ENCODE results near the gene TIMM29.

DNA sequence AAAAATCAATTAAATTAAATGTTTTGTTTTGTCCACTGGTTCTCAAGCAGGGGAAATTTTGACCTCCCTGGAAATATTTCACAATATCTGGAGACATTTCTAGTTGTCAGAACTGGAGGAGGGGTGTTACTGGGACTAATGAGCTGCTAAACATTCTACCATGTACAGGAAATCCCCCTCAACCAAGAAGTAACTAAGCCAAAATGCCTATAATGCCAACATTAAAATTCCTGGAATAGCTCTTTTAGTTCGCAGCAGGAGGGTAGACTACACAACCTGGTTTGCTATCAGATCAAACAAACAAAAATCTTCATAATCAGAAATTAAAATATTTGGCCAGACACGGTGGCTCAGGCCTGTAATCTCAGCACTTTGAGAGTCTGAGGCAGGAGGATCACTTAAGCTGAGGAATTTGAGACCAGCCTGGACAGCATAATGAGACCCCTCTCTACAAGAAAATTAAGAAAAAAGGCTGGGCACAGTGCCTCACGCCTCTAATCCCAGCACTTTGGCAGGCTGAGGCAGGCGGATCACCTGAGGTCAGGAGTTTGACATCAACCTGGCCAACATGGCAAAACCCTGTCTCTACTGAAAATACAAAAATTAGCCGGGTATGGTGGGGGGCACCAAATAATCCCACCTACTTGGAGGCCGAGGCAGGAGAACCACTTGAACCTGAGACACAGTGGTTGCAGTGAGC is 18.5 kb downstream of the TIMM29 start:
- TF ChIP-seq, protein P1, sequence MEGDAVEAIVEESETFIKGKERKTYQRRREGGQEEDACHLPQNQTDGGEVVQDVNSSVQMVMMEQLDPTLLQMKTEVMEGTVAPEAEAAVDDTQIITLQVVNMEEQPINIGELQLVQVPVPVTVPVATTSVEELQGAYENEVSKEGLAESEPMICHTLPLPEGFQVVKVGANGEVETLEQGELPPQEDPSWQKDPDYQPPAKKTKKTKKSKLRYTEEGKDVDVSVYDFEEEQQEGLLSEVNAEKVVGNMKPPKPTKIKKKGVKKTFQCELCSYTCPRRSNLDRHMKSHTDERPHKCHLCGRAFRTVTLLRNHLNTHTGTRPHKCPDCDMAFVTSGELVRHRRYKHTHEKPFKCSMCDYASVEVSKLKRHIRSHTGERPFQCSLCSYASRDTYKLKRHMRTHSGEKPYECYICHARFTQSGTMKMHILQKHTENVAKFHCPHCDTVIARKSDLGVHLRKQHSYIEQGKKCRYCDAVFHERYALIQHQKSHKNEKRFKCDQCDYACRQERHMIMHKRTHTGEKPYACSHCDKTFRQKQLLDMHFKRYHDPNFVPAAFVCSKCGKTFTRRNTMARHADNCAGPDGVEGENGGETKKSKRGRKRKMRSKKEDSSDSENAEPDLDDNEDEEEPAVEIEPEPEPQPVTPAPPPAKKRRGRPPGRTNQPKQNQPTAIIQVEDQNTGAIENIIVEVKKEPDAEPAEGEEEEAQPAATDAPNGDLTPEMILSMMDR (IDR thresholded peaks at IDR 0.05) = no peak
- TF ChIP-seq POLR2A (IDR thresholded peaks at IDR 0.05) = no peak
- TF ChIP-seq POLR2AphosphoS5 (IDR thresholded peaks at IDR 0.05) = no peak

Measured in sigmoid colon (tissue), 4 donors.